GM18861 (cell line): ENCODE measurements around the gene SSR1.
A peak's percentile ranks its signal among the peaks of the same experiment; 100 is the strongest.
"Not testable (repeated sequence)": the region's sequence is repeated elsewhere in the genome, so short reads cannot be mapped to it uniquely, and the experiment has no call there.

Source experiments
- ATAC-seq: cut with Tn5 transposase; IDR thresholded peaks from one replicate; pipeline ENCODE4 v1.9.1; 2021; ENCODE audit not compliant: unreplicated experiment

The SSR1 gene

DNA sequence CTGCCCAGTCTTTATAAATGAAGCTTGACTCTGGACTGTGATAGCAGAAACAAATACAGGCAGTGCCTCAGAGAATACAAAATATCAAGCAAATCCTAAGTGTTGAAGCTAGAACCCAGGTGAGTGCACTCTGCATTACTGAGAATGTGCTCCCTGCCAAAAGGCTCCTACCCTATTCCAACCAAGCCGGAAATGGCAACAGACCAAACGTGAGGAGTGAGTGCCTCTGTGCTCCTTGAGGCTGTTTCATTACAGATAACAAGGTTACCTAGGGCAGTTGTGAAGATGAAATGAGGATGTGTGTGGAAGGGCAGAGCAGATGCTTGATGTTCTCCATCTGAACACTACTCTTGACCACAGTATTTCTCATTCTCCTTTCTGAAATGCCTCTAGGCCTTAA is 29.3 kb downstream of the SSR1 start:
- no peak for ATAC-seq

DNA sequence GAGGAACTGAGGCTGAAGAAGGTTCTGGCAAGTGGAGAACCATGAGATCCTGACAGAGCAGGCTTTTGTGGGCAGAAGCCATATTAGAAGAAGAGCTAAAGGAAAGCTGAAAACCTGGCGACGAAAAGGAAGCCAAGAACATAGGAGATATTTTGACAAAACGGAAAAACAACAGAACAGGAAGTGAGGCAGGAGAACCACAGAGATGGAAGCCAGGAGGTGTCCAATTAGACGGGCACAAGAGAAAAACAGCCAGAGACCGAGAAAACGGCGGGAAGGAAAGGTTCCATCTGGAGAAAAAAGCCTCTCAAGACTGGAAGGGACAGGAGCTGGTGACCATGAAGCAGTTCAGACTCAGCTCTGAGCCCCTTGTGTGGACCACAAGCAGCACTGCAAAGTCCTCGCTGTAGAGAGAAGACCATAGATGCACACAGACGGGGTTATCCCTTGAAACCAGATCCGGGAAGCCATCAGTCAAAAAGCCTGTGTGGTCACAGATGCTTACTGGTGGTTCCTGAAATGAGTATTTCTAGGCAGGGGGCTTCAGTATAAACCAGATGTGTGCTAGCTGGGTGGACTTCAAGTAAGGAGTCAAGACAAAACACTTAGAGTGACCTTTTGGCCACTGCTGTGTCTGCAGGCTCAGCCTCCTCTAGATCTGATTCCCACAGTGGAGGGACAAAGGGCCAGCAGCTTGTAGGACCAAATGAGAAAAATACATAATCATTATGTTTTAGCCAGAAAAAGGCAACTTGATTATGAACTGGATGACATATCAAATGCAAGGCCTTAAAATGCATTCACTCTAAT is 30.7 kb downstream of the SSR1 start:
- ATAC-seq = no peak

DNA sequence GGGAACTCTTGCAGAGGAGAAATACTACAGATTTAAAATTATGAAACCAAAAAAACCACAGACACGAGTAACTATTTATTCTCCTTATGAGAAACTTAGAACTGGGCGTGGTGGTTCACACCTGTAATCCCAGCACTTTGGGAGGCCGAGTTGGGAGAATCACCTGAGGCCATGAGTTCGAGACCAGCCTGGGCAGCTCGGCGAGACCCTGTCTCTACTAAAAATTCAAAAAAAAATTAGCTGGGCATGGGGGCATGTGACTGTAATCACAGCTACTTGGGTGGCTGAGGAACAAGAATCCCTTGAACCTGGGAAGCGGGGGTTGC is 36.8 kb downstream of the SSR1 start:
- ATAC-seq = no peak

DNA sequence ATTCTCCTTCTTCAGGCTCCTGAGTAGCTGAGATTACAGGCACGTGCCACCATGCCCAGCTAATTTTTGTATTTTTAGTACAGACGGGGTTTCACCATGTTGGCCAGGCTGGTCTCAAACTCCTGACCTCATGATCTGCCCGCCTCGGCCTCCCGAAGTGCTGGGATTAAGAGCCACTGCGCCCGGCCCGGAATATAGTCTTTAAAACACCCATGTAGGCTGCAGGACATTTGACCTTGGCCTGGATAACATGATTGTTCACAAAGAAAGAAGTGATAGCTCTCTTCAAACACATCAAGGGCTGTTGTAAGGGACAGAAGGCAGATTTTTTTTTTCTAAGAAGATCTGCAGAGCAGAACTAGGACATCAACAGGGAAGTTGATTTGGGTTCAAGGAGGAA is 38.5 kb downstream of the SSR1 start:
- not testable (repeated sequence) for ATAC-seq

DNA sequence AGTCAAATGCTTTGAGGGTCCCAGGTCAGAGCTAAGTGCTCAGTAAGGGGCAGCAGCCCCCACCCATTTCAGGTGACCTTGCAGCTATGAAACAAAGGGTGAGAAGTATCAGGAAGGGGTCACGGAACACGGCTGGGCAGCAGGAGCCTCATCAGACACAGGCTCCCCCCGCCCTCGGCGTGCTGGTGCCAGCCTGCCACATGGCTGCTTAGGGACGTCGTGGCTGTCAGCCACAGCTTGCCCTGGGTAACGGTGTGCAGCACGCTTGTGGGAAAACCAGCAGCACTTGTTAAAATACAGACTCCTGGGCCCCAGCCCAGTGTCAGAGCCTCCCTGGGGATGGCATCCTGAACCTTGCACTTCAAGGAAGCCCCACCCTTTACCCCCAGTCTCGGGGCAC is 39.3 kb downstream of the SSR1 start:
- no peak for ATAC-seq

DNA sequence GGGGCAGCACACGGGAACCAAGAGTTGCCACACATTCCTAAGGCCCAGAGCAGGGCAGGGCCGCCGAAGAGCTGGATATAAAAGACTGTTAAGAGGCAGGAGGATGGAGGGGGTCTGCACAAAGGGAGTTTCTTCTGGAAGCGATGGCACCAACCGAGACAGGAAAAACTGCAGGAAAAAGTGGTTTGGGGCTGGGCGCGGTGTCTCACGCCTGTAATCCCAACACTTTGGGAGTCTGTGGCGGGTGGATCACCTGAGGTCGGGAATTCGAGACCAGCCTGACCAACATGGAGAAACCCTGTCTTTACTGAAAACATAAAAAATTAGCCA is 41.8 kb downstream of the SSR1 start:
- no peak for ATAC-seq

DNA sequence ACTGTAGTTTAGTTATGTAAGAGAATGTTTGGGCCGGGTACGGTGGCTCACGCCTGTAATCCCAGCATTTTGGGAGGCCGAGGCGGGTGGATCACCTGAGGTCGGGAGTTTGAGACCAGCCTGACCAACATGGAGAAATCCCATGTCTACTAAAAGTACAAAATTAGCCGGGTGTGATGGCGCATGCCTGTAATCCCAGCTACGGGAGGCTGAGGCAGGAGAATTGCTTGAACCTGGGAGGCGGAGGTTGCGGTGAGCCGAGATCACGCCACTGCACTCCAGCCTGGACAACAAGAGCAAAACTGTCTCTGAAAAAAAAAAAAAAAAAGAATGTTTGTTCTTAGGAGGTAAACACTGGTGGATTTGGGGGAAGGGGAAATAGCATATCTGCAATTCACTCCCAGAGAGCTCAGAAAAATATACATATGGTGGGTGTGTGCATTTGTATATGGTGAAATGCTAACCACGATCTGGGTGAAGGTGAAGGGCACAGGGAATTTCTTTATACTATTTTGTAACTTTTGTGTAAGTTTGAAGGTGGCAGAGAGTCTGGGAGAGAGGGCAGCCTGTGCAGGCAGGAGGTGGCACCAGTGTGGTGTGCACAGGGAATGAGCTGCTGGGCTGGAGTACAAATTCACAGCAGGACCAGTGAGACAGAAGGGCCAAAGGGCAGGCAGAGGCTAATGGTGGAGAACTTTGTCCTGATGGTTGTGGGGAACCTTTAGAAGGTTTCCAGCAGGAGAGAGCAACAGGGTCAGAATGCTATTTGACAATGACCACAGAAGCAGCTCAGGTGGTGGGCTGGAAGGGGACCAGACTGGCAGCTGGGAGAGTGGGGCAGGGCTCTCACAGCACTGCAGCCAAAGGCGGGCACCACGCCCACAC is 42.4 kb downstream of the SSR1 start:
- no peak for ATAC-seq

DNA sequence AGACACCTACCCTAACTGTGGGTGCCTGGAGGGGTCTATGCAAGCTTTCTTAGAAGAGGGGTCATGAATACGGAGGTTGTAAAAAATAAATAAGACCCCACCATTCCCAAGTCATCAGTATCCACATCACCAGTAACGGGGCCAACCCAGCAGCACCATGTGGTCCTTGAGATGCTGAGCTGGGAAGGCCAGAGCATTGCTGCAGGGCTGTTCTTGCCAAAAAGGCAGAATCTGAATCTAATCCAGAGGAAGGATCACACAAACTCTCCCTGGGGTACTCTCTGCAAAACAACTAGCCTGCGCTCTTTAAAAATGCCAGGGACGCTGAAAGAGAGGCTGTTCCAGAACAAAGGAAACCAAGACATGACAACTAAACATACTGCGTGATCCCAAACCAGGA is 43.2 kb downstream of the SSR1 start:
- no peak for ATAC-seq

DNA sequence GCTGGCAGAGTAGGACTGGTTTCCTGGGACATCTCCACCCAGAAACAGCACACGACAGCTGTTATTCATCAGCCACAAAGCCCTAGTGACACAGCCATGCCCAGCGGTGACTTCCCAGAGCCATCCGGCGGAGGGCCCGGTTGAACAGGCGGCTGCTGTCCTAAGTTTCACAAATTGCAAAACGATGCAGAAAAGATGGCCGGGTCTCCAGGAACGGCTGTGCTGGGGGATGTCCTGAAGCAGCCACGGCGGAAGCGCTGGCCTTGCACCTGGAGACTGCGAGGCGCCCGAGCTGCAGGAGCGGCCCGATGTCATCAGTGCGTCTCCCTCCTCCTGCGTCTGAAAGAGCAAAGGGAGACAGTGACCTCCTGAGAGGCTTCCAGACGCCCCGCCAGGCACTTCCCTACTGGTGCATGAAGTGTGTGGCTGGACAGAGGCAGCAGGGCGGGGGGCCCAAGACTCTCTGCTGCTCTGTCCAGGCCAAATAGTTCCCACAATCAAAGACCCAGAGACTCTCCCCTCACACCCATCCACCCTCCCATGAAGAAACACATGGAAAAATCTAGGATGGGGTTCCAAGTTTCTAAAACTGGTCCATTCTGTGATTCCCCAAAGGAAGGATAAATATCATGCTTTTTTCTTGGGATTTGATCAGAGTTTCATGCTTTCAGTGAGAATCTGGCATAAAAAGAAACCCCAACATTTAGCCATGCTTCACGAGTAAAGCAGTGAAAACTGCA is 44.0 kb downstream of the SSR1 start:
- no peak for ATAC-seq

DNA sequence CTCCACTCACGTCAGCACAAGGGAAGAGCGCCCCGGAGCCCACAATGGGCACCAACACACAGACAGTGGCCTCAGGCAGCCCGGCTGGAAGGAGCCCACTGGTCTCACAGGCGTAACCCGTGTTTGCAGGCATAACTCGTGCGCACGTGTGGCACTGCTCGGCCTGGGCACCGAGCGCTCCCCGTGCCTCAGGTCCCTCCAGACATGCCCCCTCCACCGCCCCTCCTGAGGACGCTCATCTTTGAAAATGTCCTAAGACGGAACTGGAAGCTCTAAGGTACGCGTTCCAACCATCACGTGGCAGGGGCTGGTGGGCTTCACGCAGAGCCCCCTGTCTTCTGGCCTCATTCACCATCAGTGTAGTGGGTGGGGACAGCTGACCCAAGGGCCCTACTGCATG is 44.6 kb downstream of the SSR1 start:
- no peak for ATAC-seq

DNA sequence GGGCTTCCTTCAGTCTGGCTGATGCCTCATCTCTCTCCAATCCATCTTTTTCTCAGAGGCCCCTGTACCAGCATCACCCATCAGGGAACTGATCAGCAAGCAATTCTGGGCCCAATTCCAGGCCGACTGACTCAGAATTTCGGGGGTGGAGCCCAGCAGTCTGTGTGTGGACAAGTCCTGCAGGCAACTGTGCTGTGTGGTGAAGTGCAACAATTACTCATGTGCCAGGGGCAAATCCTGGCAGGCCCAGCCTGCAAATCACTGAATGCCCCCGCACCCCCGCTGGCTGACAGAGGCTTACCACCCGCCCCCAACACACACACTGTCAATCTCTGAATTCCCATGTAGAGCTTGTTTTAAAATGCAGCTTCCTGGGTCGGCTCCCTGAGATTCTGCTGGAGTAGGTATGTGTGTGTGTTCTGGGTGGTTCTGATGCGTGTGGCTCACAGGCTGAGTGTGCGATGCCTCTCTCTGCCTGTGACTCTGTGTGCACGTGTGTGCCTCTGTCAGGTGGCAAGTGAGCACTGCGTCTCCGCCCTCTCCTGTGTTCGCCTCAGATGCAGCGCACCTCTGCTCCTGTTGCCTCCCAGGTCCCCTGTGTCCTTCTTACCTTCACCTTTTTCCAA is 45.4 kb downstream of the SSR1 start:
- ATAC-seq = no peak

DNA sequence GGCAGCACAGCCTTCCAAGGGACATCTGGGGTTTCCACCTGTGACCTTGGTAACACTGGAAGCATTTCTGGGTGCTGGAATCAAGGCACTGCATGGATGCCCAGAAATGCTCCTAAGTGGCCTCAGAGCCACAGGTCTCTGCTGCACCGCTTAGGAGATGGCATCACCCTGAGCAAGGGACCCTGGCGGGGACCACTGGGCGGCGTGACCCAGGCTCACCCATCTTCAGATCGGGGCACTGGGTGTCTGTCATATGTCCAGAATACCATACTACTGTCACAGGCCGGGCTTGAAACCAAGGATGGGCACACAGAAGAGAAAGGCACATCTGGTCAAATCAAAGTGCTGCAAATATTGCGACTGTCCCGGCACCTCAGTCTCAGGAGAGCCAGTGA is 45.9 kb downstream of the SSR1 start:
- ATAC-seq = no peak

DNA sequence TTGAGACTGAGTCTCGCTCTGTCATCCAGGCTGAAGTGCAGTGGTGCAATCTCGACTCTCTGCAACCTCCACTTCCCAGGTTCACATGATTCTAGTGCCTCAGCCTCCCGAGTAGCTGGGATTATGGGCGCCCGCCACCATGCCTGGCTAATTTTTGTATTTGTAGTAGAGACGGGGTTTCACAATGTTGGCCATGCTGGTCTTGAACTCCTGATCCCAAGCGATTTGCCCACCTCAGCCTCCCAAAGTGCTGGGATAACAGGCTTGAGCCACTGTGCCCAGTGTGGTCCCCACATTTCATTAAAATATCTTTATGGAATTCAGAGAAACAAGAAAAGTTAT is 47.6 kb downstream of the SSR1 start:
- not testable (repeated sequence) for ATAC-seq

DNA sequence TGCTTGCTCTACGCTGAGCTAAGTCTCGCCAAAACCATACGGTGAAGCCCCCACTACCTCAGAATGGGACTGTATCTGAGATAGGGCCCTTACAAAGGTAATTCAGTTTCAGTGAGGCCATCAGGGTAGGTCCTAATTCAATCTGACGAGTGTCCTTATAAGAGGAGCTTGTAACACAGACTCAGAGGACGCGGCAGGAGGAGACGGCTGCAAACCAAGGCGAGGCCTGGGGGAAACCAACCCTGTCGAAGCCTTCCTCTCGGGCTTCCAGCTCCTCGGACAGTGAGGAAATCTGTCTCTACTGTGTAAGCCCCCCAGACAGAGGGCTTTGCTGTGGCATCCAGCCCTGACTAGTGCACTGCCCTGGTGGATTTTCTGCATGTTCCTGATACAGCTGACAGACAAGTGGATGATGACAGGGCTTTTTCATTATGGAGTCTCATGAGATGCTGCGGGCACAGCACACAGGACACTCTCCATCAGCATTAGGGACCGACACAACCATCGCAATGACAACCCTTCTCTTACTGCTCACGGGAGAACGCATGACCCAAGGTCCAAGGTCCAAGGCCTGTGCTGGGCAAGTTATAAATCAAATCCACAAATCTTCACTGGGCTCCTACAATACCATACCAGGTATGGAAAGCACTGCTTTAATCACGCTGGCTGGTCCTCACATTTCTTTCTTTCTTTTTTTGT is 48.2 kb downstream of the SSR1 start:
- no peak for ATAC-seq

DNA sequence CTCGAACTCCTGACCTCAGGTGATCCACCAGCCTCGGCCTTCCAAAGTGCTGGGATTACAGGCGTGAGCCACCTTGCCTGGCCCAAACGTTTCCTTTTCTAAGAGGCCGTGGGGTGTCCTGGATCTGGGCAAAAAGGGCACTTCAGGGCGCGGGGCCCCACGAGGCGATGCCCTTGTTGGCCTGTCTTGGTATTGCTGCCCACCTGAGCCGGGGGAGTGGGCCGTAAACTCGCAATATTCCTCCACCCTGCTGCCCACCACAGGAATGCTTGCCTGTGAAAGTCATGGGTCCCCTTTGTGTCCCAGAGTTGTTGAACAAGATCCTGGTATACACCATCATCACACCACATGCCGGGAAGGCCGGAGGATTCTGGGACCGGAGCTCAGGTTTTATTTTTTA is 49.0 kb downstream of the SSR1 start:
- no peak for ATAC-seq

DNA sequence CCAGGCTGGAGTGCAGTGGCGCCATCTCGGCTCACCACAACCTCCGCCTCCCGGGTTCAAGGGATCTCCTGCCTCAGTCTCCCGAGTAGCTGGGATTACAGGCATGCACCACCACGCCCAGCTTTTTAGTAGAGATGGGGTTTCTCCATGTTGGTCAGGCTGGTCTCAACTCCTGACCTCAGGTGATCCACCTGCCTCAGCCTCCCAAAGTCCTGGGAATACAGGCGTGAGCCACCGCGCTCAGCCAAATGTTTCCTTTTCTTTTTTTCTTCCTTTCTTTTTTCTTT is 49.5 kb downstream of the SSR1 start:
- ATAC-seq = not testable (repeated sequence)

DNA sequence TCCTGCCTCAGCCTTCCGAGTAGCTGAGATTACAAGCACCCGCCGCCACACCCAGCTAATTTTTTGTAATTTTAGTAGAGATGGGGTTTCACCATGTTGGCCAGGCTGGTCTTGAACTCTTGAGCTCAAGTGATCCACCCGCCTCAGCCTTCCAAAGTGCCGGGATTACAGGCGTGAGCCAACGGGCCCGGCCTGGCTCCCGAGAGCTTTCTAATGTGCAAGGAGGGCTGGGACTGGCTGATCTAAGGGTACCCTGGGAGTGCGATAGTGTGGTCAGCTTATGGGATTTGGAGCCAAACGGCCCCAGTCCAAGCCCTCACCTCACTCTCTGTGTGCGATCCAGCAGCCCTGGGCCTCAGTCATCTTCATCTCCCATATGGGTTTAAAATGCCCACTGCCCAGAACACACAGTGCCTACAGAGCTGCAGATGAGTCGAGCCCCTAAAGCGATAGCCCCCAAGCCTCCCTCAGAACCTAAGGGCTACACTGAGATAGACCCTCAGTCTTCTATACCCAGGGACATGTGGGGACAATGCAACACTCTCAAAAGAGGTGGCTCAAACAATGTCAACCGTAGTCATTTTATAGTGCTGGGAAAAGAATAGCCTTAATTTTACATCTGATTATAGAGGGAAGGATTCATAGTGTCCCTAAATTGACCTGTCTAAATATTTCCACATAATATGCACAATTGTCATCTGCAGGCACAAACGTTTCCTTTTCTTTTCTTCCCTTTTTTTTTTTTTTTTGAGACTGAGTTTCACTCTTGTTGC is 50.1 kb downstream of the SSR1 start:
- no peak for ATAC-seq

DNA sequence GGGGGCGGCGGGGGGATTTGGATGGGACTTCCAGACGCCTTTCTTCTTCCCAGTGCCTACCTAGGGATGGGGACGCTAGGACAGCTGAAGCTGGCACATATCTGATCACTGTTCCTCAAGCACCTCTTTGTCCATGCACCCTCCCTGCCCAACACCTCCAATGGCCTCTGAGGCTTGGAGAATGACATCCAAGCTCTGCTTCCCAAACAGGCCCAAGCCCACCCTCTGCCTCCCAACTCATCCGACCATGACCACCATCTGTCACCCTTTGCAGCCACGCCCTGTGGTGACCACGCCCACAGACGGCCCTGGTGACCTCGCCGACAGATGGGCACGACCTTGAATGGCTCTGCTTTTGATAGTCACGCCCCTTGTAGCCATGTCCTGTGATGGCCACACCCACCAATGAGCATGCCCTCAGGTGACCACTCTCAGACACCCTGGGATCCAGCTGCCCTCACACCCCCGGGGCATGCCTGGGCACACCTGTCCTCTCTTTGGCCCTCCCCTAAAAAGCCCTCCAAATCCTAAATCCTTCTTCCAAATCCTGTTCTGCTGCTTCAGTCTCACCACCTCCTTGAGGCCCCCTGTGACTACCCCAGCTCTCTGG is 51.0 kb downstream of the SSR1 start:
- ATAC-seq = no peak

DNA sequence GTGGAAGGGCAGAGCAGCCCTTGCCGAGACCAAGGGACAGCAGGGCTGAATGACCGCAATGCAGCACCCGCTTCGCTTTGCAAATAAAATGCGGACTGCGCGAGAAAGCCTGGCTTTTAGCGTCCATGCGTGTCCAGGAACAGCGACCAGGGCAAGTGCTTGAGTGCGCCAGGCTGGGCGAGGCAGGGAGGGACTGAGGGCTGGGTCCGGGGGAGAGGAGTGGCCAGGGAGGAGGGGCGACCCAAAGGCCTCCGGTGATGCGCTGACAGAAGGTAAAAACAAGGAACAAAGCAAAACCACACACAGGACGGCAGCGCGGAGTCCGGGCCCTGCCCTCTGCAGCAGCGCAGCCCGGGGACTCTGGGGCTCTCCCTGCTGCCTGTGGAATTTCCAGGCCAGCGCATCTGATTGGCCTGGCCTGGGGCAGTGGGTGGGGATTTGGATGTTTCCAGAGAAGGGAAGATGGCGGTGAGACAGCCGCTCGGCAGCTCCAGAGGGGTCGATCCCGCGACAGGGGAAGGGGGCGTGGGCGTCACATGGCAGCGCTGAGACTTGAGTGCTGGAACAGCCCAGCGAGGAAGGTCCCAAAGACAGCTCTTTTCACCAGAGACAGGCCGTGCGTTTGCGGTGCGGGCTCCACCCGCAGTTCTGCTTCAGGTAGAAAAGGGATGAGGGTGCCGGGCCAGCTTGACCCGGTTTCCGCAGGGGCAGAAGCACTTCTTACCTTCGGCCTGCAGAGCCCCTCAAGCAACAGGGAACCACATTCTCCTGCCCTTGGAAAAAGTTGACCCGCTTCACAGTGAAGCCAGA is 51.8 kb downstream of the SSR1 start:
- peak; percentile 67 for ATAC-seq
